NCI-H526 (cell line): ENCODE measurements around the gene KRT6A.

Experiments
- DNase-seq, 2 experiments: peaks; one replicate each; lab custom pipeline; 2025; lab: John Stamatoyannopoulos, UW

KRT6A gene

GRCh38 chr12:52524241-52524897, 31.3 kb upstream of the KRT6A start:
- peak in 1 of 2 experiments; percentile 29 for DNase-seq

- no peak for DNase-seq
Observed at GRCh38 chr12:52523824-52524223, 30.8 kb upstream of the KRT6A start.

- no peak for DNase-seq
Observed at GRCh38 chr12:52522346-52523011, 29.4 kb upstream of the KRT6A start.

- DNase-seq, result no peak
Observed at GRCh38 chr12:52521568-52522266, 28.7 kb upstream of the KRT6A start.

GRCh38 chr12:52521175-52521567, 28.1 kb upstream of the KRT6A start:
- DNase-seq, result no peak

GRCh38 chr12:52519826-52520662, 27.0 kb upstream of the KRT6A start, which contains the start of gene KRT5:
TSS of gene KRT5 (minus strand) at chr12:52520394. CDS start at chr12:52520296, 98 bp downstream.
- DNase-seq, result no peak

GRCh38 chr12:52519387-52519703, 26.3 kb upstream of the KRT6A start:
- DNase-seq, result no peak

GRCh38 chr12:52518574-52519386, 25.7 kb upstream of the KRT6A start:
- no peak for DNase-seq

- DNase-seq, result no peak
Observed at GRCh38 chr12:52517888-52518287, 24.8 kb upstream of the KRT6A start.

GRCh38 chr12:52517005-52517835, 24.2 kb upstream of the KRT6A start:
- DNase-seq, result no peak

- no peak for DNase-seq
Observed at GRCh38 chr12:52515927-52516831, 23.1 kb upstream of the KRT6A start.

- DNase-seq, result no peak
Observed at GRCh38 chr12:52515319-52515646, 22.2 kb upstream of the KRT6A start.

- DNase-seq, result no peak
Observed at GRCh38 chr12:52514471-52515318, 21.6 kb upstream of the KRT6A start.

- no peak for DNase-seq
Observed at GRCh38 chr12:52513736-52514135, 20.7 kb upstream of the KRT6A start.

- DNase-seq, result no peak
Observed at GRCh38 chr12:52508211-52508610, 15.2 kb upstream of the KRT6A start.

- DNase-seq, result peak; percentile 21 to 68
Observed at GRCh38 chr12:52506858-52507715, 14.0 kb upstream of the KRT6A start.

- DNase-seq, result no peak
Observed at GRCh38 chr12:52502877-52503276, 9.8 kb upstream of the KRT6A start.

GRCh38 chr12:52501490-52501889, 8.4 kb upstream of the KRT6A start:
- no peak for DNase-seq
